GM19395 (cell line): ENCODE data around the gene EPC1.
"Not testable (repeated sequence)": the region's sequence is repeated elsewhere in the genome, so short reads cannot be mapped to it uniquely, and the experiment has no call there.

Source experiments
- ATAC-seq: cut with Tn5 transposase; IDR thresholded peaks from one replicate; pipeline ENCODE4 v1.9.1; 2021; ENCODE audit warnings: mild to moderate bottlenecking, moderate library complexity; ENCODE audit not compliant: unreplicated experiment

Gene EPC1, protein sequence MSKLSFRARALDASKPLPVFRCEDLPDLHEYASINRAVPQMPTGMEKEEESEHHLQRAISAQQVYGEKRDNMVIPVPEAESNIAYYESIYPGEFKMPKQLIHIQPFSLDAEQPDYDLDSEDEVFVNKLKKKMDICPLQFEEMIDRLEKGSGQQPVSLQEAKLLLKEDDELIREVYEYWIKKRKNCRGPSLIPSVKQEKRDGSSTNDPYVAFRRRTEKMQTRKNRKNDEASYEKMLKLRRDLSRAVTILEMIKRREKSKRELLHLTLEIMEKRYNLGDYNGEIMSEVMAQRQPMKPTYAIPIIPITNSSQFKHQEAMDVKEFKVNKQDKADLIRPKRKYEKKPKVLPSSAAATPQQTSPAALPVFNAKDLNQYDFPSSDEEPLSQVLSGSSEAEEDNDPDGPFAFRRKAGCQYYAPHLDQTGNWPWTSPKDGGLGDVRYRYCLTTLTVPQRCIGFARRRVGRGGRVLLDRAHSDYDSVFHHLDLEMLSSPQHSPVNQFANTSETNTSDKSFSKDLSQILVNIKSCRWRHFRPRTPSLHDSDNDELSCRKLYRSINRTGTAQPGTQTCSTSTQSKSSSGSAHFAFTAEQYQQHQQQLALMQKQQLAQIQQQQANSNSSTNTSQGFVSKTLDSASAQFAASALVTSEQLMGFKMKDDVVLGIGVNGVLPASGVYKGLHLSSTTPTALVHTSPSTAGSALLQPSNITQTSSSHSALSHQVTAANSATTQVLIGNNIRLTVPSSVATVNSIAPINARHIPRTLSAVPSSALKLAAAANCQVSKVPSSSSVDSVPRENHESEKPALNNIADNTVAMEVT

GRCh38 chr10:32346551-32347362, at the start of gene EPC1:
EPC1 (minus strand) TSS chr10:32347158; CDS start chr10:32346915, 243 bp downstream.
- ATAC-seq = peak; percentile 69

DNA sequence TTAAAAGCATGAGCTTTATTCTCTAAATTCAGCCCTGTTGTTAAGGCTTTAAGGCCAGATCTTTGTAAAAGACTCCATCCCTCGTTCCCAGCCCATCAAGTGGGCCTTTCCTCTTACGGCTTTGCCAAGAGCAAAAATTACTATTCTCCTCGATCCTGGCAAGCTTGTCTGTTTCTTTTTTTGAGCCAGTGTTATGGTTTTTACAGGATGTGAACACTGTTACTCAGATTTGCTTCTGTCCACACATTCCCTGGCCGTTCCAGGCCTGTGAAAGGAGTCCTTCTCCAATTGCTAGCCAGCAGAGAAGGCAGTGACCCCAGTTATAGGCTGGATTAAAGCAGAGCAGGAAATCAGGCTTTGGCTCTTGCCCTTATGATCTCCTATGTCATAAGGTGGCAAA, 47.0 kb upstream of the EPC1 start:
- ATAC-seq = no peak

DNA sequence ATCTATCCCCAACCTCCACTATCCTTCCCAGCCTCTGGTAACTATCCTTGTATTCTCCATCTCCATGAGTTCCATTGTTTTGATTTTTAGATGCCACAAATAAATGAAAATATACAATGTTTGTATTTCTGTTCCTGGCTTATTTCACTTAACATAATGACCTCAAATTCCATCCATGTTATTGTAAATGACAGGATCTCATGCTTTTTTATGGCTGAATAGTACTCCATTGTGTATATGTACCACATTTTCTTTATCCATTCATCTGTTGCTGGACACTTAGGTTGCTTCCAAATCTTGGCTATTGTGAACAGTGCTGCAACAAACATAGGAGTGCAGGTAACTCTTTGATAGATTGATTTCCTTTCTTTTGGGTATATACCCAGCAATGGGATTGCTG, 45.3 kb upstream of the EPC1 start:
- ATAC-seq = not testable (repeated sequence)

GRCh38 chr10:32390193-32390592, 43.2 kb upstream of the EPC1 start:
- no peak for ATAC-seq

DNA sequence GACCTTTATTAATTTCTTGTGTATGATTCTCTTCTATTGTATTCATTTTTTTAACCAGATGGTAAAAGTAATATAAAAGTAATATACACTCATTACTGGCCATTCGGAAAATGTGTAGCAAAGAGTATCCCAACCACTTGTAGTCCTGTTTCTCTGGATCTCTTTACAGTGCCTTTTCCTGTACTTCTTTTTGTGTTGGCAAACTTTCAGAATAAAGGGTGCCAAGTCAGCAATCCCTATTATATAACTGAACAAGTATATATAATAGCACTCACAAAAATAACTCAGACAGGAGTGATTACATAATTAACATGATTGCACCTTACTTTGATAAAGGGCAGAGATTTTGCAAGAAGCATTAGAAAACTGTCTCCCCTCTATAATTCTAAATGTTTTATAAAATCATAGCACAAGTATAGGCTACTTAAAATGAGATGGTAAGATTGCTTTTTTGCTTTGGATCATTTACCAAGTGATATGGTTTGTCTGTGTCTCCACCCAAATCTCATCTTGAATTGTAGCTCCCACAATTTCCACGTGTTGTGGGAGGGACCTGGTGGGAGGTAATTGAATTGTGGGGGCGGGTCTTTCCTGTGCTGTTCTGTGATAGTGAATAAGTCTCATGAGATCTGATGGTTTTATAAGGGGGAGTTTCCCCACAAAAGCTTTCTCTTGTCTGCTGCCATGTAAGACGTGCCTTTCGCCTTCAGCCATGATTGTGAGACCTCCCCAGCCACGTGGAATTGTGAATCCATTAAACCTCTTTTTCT, 41.5 kb upstream of the EPC1 start:
- ATAC-seq = no peak

DNA sequence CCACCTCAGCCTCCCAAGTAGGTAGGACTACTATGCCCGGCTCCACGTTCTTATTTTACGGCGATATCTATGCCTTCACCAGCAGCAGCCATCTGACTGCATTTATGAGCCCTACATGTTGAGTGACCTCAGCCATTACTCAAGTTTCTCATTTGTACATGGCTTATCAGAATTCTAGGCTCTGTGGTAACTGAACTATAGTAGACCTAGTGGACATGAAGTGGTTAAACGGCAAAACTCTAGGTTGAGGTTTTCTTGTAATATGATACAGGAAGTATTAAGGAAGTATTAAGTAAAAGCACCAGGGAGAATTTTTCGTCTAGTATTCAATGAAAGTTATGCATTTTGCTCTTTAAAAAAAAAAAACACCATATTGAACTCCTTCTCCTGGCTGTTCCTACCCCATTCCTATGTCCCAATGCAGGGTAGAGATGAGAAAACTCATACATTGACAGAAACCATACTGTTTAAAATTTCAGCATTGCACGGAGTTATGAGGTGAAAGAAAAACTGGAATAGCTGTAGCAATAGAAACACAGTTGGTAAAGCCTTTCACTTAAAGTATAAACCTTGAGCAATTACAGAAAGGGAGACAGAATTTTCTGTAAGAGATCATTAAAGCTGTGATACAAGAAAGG, 39.8 kb upstream of the EPC1 start:
- no peak for ATAC-seq

- ATAC-seq = no peak
Measured at GRCh38 chr10:32384171-32384570, 37.2 kb upstream of the EPC1 start.

DNA sequence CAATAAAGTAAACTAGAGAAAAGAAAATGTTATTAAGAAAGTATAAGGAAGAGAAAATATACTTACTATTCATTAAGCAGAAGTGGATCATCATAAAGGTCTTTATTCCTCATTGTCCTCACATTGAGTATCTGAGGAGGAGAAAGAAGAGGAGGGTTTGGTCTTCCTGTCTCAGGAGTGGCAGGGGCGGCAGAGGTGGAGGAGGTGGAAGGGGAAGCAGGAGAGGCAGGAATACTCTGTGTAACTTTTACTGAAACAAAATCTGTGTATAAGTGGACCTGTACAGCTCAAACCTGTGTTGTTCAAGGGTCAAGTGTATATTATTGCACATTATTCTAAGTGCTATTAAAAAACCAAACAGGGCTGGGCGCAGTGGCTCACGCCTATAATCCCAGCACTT, 34.2 kb upstream of the EPC1 start:
- ATAC-seq = no peak

DNA sequence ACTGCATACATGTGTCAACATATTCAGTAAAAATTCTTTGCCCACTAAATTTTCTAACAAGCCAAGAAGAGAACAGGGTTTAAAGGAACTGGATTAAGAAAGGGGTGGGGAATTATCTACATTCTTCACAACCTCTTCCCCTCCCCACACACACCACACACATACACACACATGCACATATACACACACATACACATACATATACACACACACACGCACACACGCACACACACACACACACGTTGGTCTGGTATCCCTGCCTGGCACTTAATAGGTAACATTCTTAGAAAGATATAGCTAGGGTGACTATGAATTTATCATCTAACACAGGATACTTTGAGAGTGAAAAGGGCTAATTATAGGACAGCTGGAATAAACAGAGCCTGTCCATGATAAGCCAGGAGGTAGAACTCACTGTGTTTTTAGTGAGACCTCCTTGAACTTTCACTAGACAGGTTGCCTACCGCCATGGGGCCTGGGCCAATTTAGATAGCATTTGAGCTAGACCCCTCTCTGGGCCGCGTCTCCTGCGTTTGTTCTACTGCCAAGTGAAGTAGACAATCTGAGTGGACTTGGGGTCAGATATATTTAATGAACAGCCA, 33.1 kb upstream of the EPC1 start:
- ATAC-seq = no peak

GRCh38 chr10:32379318-32379949, 32.5 kb upstream of the EPC1 start:
- no peak for ATAC-seq

DNA sequence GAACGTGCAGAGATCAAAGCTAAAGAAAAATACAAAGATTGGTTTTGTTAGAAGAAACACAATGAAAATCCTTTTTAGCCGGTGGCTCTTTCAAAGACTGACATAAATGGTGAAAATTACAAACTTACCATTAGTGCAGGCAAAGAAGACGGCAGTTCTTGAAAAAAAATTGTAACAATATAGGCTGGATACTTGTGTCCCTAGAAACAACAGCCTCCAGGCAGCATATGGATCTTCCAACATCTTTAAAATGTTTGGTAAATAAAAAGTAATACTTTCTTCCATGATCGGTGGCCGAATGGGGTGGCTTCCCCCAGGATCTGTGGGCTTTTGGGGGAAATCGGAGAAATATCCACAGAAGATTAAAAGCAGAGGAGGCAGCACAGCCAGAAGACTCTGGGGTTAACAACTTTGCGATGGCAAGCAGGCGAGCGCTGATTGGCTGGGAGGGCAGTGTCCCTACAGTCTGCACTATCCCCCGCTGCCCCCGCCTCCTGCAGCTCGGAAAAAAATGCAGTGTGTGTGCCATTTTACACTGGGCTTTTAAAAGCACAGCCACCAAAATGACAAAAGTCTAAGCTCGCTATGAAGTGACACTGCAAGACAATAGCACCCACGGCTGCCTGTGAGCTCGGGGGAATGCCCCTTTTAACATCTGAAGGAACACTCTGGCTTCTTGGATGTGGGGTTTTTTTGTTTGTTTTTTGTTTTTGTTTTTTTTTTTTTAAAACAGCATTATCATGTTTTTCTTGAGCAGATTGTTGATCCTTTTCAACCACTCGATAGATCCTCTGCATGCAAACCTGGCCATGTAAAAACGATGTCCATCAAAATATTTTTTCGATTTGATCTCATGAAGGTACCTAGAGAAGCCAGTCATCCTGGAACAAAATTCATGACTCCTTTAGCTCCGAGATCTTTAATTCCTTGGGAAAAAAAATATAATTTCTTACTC, 31.7 kb upstream of the EPC1 start:
- peak; percentile 92 for ATAC-seq

DNA sequence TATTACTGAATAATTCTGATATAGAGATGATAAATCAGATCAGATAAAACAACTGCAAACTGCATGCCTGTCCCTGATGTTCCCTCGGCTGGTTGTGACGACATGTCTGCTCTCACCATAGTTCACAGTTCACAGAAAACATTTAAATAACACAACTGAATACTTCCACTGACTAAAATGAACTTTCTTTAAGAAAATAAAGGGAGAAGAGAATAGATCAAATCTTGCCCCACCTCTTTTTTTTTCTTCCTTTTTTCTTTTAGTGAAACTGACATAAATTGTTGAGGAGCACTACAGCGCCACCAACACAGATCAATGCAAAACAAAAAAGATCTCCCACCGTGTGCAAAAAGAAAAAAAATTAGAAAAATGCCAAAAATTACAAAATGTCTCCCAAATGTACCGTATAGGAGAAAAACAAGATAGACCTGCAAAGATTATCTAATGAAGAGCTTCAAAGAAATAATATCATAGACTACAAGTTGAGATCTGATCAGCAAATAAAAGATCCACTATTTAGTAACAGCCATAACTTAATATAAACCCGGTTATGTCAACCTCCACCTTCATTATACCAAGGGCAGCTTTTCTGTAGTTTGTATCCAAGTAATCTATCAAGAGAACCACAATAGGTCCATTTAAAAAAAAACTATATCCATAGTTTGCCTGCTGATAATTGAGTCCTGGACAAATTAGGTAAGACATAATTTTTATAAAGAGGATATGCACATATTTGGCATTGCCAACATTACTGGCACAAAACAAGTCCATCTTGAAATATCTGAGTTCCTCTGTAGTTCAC, 30.7 kb upstream of the EPC1 start:
- ATAC-seq = peak; percentile 41

- no peak for ATAC-seq
Measured at GRCh38 chr10:32376771-32377170, 29.8 kb upstream of the EPC1 start.

DNA sequence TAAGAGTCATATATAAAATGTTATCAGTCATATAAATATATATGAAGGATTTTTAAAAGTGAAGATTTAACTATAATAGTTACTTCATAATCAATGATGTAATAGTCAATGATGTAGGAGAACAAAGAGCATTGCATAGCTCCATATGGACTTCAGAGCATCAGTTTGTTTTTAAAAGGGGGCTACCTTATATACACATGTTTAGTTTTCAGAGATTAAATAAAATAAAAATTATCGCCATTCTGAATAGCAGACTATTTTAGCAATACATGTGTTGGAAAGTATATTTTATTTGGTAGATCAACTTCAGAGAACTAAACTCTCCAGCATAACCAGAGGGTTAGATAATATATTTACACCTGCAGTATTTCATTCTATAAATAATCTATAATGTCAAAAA, 29.1 kb upstream of the EPC1 start:
- no peak for ATAC-seq

DNA sequence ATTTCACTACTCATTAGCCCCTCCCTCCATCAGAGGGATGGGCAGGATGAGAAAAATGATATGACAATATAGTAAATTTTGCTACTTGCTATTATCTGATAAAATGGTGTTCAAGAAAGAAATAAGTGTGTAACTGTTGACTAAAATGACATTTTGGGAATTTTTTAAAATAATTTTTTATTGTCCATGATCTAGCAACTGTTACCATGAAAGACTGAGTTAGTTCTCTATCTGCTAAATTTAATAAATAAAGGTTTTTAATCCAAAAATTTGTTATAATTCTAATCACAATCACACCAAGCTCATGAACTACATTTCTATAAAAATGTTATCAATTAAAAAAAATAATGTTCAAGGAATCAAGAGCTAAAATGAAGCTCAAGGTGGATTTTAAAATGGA, 28.7 kb upstream of the EPC1 start:
- ATAC-seq = no peak

- ATAC-seq = no peak
Measured at GRCh38 chr10:32374605-32375004, 27.6 kb upstream of the EPC1 start.

- ATAC-seq = no peak
Measured at GRCh38 chr10:32373496-32373895, 26.5 kb upstream of the EPC1 start.
